Neural progenitor cell (in vitro differentiated cells): Measurements from ENCODE around the gene SLC12A6.

Experiments used
- CTCF ChIP-seq: fragments of 200-600 bp; sonication (generic); IDR thresholded peaks from 2 replicates; pipeline ENCODE4 v1.5.1; 2017; ENCODE audit warnings: antibody characterized with exemption, mild to moderate bottlenecking
- EZH2phosphoT487 ChIP-seq: fragments of 200-600 bp; sonication (generic); IDR thresholded peaks from 2 replicates; pipeline ENCODE4 v1.6.1; 2017; ENCODE audit warnings: antibody characterized with exemption

GRCh38 chr15:34341381-34342212 lies 4.0 kb upstream of the SLC12A6 start:
- TF ChIP-seq CTCF, result no peak
- TF ChIP-seq EZH2phosphoT487, result no peak
